IPS-NIHi7 (cell line): ENCODE results near the gene KRT83.

Source experiments
- DNase-seq: peaks from one replicate; pipeline ENCODE4 v3.0.0; 2012; ENCODE audit warnings: mixed read lengths; ENCODE audit errors: extremely low spot score

Gene KRT83

DNA sequence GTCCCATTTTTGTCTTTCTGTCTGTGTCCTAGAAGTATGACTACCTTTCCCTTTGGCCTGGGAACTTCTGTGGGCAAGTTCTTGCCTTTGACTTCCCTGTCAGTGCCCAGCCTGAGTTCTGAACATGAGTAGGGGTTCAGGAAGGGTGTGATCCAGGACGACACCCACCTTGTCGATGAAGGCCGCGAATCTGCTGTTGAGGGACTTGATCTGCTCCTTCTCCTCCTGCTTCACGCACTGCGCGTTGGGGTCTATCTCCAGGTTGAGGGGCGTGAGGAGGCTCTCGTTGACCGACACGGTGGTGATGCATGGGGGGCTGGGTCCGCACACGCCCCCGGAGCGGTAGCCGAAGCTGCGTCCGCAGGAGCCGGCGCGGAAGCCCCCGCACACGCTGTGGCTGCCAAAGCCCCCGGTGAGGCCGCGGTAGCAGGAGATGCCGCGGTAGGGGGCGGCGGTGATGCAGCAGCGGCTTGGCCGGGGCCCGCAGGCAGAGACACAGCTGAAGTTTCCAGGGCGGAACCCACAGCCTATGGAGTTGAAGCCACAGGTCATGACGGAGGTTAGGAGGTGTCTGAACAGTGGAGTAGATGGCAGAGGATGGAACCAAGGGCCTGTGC is at the start of gene KRT83:
KRT83 (minus strand) TSS at position 615 of the 617 bp plus-strand sequence; CDS start at position 552, 63 bp downstream.
- DNase-seq = no peak

- DNase-seq = no peak
These were observed 48.6 kb upstream of the KRT83 start for GRCh38 chr12:52369809-52370208.

DNA sequence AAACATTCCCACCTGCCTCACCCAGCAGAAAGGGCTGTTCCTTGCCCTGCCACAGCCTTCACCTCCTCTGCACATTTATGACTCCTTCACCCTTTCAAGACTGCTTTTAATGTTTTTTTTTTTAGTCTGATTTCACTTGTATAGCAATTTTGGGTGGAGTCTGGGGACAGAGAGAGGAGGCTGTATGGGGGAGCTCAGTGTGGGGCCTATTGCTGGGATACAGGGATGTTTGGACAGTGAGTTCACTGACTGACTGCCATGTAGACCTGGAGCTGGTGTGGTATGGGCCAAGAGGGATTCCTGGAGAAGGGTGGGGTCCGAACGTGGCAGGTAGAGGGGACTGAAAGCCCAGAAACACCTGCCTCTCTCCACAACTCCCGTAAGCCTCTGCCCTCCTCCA is 48.0 kb upstream of the KRT83 start:
- DNase-seq = no peak

GRCh38 chr12:52368508-52368907 is 47.3 kb upstream of the KRT83 start:
- no peak for DNase-seq

- DNase-seq = no peak
These were observed 46.7 kb upstream of the KRT83 start for GRCh38 chr12:52367876-52368275.

GRCh38 chr12:52366738-52367485 is 45.7 kb upstream of the KRT83 start, which contains the start of gene KRT85:
KRT85 (minus strand) TSS chr12:52367481; CDS start chr12:52367405, 76 bp downstream.
- DNase-seq = no peak

GRCh38 chr12:52364901-52365489 is 43.8 kb upstream of the KRT83 start:
- DNase-seq = no peak

GRCh38 chr12:52364061-52364460 is 42.9 kb upstream of the KRT83 start:
- no peak for DNase-seq

DNA sequence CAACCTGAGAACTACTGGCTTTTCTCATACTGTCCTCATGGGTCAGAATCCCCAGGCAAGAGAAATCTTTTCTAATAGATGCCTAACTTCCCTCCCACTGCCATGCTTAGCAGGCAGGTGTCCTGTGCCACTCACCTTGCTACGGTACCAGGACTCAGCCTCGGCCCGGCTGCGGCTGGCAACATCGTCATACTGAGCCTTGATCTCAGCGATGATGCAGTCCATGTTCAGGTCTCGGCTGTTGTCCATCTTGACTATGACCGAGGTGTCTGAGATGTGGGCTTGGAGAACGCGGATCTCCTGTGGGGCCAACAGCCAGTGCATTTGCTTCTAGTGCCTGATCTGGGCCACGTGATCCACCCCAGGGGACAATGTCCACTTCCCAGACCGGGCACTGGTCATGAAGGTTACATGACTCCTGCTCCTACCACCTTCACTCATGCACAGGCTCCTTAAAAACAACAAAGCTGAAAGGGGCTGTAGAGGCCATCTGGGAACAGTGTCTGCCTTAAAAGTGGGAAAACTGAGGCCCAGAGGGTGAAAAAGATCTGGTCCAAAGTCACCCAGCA is 42.0 kb upstream of the KRT83 start:
- DNase-seq = no peak

GRCh38 chr12:52362118-52362726 is 41.0 kb upstream of the KRT83 start:
- DNase-seq = peak; percentile 40

DNA sequence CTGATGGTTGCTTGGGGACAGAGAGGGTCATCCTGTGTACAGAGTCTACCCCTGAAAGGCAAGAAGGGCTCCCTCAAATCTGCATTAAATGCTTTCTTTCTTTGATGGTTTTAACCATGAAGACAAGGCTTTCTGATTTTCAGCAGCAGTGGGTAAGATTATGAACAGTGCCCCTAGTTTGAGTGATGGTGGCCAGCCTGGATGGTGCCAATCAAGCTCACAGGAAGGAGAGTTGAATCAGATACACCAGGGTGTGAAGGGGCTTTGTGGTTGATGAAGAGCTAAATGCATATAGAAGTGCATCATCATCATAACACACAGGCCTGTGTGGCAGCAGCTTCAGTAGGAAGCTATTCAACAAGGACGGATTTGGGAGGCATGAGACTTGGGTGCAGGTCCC is 40.4 kb upstream of the KRT83 start:
- DNase-seq = no peak

DNA sequence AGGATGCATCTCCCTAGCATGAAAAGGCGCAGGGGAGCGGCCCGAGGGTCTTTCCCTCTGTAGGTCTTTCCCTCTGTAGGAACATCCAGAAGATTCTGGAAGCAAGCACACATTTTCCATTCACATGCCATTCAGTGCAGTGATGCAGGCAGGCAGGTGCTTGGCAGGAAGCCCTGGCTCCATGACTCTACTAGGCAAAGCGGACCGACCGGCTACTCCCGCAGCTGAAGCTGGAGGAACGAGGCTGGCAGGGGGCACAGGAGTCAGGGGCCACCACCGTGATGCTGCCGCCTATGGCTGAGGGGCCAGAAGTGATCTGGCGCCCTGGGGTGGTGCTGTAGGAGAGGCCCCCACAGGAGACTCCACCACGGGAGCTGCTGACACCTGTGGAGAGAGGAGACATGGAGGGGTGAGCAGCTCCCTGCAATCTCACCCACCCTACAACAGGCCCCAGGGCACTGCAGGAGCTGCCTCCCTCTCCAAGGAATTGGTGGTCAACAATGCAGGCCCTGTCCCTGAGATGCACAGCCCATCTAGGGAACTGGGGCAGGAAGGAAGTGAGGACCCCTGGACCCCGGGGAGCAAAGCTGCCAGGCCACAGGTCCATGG is 39.6 kb upstream of the KRT83 start:
- DNase-seq = no peak

DNA sequence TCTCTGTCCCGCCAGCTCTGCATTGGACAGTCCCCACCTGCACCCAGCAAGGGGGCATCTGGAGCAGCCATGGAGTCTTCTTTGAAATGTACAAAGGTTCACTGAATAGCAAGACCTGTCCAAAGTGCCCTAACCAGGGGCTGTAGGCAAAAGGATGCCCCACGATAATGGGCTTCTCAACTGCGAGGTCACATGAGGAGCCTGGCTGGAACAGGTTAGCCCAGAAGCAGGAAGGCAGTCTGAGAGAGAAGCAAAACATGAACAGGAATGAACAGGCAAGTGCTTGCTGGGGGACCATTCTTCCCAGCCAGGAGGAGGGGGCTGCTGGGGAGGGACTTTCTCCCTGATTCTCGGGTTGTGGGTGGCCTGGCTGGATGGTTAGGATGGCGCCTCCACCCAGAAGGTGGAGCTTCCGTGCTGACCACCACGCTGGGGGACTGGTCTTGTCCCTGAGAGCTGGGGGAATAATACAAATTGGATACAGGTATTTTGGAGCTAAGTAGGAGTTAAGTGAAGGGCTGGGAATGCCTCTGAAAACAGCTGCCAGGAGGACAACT is 39.0 kb upstream of the KRT83 start:
- DNase-seq = no peak

DNA sequence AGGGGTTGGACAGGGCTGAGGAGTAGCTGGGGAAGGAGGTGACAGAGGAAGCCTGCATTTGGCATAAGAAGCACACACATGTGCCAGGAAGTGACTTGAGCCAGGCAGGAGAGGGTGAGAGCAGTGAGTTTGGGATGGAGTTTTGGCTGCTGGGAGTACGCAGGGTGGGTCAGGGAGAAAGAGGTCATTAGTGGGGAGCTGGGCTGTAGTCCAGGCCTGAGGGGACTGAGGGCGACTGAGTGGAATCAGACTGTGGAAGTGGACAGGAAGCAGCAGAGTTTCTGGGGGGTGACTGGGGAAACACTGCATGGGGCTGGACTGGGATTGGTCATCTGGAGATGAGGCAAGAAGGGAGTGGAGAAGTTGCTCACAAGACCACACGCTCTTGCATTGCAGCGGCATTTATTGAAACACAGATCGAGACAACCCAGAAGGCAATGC is 38.4 kb upstream of the KRT83 start:
- DNase-seq = no peak

- DNase-seq = no peak
These were observed 37.6 kb upstream of the KRT83 start for GRCh38 chr12:52358575-52359350.

- DNase-seq = no peak
These were observed 35.8 kb upstream of the KRT83 start for GRCh38 chr12:52356762-52357580.

GRCh38 chr12:52356031-52356761 is 35.0 kb upstream of the KRT83 start:
- no peak for DNase-seq

DNA sequence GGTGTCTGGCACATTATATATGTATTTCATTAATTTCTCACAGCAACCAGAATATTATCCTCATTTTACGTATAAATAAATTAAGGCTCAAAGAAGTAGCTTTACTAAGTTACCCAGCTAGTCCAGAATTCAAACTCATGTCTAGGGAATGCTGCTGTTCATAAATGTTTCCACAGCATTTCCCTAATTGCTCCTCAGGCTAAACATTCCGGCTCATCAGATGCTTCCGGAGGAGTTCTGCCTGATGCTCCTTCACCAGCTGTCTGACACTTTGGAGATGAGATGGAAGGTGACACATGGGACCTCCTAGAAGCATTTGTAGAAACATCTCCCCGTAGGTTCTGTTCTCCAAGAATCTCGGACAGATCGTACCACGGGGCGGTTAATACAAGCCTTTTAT is 34.0 kb upstream of the KRT83 start:
- DNase-seq = no peak

- DNase-seq = no peak
These were observed 33.0 kb upstream of the KRT83 start for GRCh38 chr12:52354200-52354599.
